Activated CD4-positive, alpha-beta T cell treated with anti-CD3 and anti-CD28 coated beads, Interleukin-2, amount 50 U/mL, for 1 hour (primary cell): Measurements from ENCODE around the gene ABHD3.
"Not testable (repeated sequence)": the region's sequence is repeated elsewhere in the genome, so short reads cannot be mapped to it uniquely, and the experiment has no call there.

Source experiments
- DNase-seq: peaks from one replicate; pipeline ENCODE4 v3.0.0-alpha.2; 2020

Gene ABHD3, protein sequence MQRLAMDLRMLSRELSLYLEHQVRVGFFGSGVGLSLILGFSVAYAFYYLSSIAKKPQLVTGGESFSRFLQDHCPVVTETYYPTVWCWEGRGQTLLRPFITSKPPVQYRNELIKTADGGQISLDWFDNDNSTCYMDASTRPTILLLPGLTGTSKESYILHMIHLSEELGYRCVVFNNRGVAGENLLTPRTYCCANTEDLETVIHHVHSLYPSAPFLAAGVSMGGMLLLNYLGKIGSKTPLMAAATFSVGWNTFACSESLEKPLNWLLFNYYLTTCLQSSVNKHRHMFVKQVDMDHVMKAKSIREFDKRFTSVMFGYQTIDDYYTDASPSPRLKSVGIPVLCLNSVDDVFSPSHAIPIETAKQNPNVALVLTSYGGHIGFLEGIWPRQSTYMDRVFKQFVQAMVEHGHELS

DNA sequence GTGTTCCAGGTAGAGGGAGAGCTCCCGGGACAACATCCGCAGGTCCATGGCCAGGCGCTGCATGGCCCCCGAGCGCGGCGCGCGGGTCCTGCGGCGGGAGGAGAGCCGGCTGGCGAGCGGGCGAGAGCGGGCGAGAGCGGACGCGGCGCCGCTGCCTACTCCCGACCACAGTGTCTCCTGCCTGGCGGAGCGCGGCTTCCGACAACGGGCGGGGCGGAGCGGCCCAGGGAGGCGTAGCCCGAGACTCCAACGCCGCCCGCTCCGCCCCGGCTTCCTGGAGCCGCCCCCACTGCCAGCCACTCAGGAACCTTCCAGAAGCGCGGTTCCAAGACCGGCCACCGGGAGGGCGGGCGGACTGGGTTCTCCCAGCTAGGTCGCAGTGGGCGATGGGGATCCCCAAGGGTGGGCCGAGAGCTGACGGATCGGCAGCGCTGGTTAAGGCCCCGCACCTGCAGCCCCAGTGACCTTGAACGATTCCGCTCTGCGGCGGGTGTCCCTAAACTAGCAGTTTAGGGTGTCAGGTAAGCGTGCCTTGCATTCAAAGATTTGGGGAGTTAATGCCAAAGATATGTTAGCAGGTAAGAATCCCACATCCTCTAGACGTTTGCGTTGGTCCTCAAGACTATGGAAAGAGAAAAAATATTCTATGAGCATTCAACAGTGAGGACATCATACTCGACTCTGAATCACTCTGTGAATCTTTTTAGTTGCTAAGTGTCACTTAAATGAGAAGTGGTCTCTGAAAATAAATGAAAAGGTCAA, at the start of gene ABHD3:
Gene ABHD3, minus strand, starts transcription at position 172 of the 762 bp plus-strand sequence. Its CDS starts 109 bp downstream, at position 63.
- peak; percentile 92 for DNase-seq

GRCh38 chr18:21747764-21748693, 43.5 kb upstream of the ABHD3 start:
- no peak for DNase-seq

GRCh38 chr18:21747268-21747667, 42.7 kb upstream of the ABHD3 start:
- DNase-seq: no peak

DNA sequence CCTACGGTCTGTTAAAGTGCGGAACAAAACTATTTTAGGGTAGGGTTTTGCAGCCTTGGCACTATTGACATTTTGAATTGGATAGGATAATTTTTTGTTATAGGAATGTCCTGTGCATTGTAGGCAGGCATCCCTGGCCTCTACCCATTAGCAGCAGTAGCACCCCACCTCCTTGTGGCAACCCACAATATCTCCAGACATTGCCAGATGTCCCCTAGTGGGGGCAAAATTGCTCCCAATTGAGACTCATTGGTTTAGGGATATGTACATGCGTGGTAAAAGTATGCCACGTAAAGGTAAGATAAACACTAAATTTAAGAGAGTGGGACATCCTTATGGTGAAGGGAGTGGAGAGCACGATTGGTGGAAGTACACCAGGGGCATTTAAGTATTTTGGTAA, 40.7 kb upstream of the ABHD3 start:
- no peak for DNase-seq

DNA sequence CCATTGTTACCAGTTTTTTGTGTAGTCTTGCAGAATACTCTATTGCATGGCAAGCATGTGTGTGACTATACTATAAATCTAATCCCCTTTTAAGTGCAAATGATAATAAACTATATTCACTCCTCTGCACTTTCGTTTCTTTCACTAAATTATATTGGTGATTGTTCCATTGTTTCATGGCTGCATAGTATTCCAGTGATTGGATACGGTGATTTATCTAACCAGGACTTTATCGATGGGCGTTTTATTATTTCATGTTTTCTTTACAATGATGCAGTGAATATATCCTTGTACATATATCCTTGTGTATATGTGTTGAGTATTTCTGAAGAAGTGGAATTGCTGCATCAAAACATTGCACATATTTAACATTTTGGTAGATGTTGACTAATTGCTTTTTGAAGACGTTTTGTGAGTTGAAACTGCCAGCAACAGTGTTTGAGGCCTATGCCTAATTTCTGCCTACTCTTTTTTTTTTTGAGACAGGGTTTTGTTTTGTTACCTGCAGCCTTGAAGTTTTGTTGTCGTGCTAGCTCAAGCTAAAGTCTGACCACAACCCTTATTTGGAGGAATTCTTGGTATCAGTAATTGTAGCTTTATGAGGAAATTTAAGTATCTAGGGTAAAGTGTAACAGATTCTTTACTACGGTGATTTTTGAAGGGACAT, 38.7 kb upstream of the ABHD3 start:
- DNase-seq: no peak

DNA sequence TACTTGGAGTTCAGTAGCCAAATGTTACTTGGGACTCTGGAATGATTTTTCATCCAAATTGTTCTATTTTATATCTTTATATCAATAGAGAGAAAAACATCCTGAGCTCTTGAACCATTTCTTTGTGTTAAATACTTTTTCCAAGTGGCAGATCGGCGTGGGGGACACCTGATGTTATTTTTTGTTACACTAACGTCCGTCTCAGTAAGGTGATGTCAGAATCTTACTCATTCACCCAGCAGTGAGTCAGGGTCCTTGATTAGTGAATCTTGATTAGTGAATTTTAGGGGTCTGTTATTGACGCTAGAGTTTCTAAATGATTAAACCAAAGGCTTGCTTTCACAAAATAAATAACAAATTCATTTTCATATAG, 37.7 kb upstream of the ABHD3 start:
- DNase-seq: no peak

GRCh38 chr18:21741562-21742314, 37.2 kb upstream of the ABHD3 start:
- peak; percentile 18 for DNase-seq

GRCh38 chr18:21741312-21741561, 36.7 kb upstream of the ABHD3 start:
- peak; percentile 27 for DNase-seq

GRCh38 chr18:21740538-21741311, 36.2 kb upstream of the ABHD3 start, which contains the start of gene MIB1:
Gene MIB1 (plus strand): TSS chr18:21740792. CDS start chr18:21741584, 792 bp downstream.
- peak; percentile 99 for DNase-seq

DNA sequence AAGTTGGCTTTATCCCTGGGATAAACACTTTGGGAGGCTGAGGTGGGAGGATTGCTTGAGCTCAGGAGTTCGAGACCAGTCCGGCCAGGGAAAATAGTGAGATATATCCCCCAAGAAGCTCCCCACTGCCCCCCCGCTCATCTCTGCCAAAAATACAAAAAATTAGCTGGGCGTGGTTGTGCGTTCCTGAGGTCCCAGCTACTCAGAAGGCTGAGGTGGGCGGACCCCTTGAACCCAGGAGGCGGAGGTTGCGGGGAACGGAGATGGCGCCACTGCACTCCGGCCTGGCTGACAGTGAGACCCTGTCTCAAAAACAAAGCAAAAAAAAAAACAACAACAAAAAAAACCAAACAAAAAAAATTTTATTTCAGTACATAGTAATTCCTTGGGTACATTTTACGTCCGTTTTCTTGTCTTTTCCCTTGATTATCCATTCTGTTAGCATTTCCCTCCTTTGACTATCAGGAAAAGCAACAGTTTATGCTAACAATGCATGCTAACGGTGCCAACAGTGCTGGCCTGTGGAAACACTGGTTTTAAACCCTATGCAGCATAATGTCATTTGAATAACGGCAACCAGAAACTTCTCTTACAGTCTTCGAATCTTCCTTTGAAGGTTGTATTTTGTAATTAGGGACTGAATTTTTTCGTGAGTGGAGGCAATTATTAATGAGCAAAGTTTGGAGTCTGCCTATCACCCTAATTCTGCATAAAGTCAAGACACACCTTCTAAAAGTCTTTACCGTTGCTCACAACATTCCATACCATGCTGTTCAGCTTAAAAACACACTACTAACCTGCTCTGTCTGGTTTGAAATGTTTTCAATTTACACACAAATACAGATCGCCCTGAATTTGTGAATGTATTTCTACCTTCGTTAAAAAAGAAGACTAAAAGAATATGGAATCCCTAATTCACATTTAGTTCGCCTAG, 35.3 kb upstream of the ABHD3 start:
- DNase-seq: no peak

DNA sequence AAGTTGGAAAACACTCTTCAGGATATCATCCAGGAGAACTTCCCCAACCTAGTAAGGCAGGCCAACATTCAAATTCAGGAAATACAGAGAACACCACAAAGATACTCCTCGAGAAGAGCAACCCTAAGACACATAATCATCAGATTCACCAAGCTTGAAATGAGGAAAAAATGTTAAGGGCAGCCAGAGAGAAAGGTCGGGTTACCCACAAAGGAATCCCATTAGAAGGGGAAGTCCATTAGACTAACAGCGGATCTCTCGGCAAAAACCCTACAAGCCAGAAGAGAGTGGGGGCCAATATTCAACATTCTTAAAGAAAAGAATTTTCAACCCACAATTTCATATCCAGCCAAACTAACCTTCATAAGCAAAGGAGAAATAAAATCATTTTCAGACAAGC, 32.4 kb upstream of the ABHD3 start:
- DNase-seq: not testable (repeated sequence)

- DNase-seq: peak; percentile 55
These were observed 31.0 kb upstream of the ABHD3 start for GRCh38 chr18:21735452-21736015.

DNA sequence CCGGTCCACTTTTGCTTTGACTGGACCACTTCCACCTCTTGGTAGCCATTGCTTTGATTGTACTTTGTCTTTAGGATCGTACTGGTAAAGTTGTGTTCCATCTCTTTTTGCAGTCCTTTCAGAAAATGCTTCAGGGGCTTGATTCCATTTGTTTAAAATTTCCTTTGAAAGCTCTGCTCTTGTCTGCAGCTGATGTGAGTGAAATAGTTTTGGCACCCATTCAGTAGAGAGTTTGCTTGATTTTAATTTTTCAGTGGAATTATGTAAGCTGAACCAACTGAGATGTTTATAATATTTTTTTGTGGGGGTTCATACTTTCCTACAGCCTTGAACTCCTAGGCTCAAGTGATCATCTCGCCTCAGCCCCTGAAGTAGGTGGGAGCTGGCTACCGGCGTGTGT, 28.4 kb upstream of the ABHD3 start:
- DNase-seq: no peak

DNA sequence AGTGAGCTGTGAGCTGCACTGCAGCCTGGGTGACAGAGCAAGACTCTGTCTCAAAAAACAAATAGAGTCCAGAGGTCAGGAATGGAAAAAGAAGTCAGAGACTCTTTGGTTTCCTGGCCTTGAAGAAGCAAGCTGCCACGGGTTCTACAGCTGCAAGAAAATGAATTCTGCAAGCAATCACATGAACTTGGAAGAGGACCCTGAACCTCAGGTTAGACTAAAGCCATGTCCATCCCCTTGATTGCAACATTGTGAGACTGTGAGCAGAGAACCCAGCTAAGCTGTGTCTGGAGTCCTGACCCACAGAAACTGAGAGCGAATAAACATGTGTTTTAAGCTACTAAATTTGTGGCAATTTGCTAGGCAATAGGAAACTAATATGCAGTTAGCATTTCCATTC, 23.1 kb upstream of the ABHD3 start:
- no peak for DNase-seq

GRCh38 chr18:21725201-21725600, 20.6 kb upstream of the ABHD3 start:
- no peak for DNase-seq

GRCh38 chr18:21722687-21723086, 18.1 kb upstream of the ABHD3 start:
- no peak for DNase-seq

DNA sequence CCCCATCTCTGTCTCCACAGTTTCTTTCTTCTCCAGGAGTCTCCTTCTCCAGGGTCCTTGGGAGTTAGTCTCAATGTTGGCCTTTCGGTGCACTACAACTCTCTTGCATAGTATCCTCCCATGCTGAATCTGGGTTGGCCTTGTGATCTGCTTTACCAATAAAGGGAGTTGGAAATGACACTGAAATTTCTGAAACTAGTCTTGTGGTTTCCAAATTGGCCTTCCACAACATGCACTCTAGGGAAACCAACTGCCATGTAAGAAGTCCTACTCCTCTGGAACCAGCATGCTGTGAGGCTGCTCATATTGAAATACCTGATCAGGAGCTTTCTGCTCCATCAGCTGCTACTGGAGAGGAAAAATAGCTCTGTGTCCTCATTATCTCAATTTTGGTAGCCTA, 9.9 kb upstream of the ABHD3 start:
- DNase-seq: no peak

DNA sequence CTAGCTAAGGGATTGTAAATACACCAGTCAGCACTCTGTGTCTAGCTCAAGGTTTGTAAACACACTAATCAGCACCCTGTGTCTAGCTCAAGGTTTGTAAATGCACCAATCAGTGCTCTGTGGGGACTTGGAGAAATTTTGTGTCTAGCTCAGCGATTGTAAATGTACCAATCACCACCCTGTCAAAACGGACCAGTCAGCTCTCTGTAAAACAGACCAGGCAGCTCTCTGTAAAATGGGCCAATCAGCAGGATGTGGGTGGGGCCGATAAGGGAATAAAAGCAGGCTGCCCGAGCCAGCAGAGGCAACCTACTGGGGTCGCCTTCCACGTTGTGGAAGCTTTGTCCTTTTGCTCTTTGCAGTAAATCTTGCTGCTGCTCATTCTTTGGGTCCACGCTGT, 2.6 kb upstream of the ABHD3 start:
- not testable (repeated sequence) for DNase-seq

- no peak for DNase-seq
These were observed 1.9 kb upstream of the ABHD3 start for GRCh38 chr18:21706386-21706865.
